NCI-H446 (cell line): ENCODE results near the gene PJVK.
"Not testable (repeated sequence)": the region's sequence is repeated elsewhere in the genome, so short reads cannot be mapped to it uniquely, and the experiment has no call there.

Experiments used
- DNase-seq, 2 experiments: peaks; one replicate each; lab custom pipeline; 2025; lab: John Stamatoyannopoulos, UW

PJVK gene

GRCh38 chr2:178436662-178437061 lies 14.5 kb upstream of the PJVK start:
- no peak for DNase-seq

- DNase-seq, result no peak
Measured at GRCh38 chr2:178441426-178441825, 9.8 kb upstream of the PJVK start.

- DNase-seq, result no peak
Measured at GRCh38 chr2:178448968-178449661, 2.1 kb upstream of the PJVK start.

GRCh38 chr2:178449700-178450523 lies 1.3 kb upstream of the PJVK start:
- DNase-seq, result no peak

GRCh38 chr2:178450524-178450773 lies 729 bp upstream of the PJVK start:
- DNase-seq, result no peak

- DNase-seq, result no peak
Measured at GRCh38 chr2:178452334-178452733, 1.2 kb downstream of the PJVK start.

- no peak for DNase-seq
Measured at GRCh38 chr2:178452870-178453269, 1.7 kb downstream of the PJVK start.

- no peak for DNase-seq
Measured at GRCh38 chr2:178455947-178456346, 4.8 kb downstream of the PJVK start.

- DNase-seq, result no peak
Measured at GRCh38 chr2:178457390-178457886, 6.3 kb downstream of the PJVK start.

GRCh38 chr2:178469219-178469849 lies 18.2 kb downstream of the PJVK start:
- no peak for DNase-seq

GRCh38 chr2:178471313-178471712 lies 20.1 kb downstream of the PJVK start:
- DNase-seq, result not testable (repeated sequence)

GRCh38 chr2:178473373-178473772 lies 22.2 kb downstream of the PJVK start:
- no peak for DNase-seq

- peak in 1 of 2 experiments; percentile 52 for DNase-seq
Measured at GRCh38 chr2:178473931-178474330, 22.8 kb downstream of the PJVK start.

- no peak for DNase-seq
Measured at GRCh38 chr2:178474560-178474959, 23.4 kb downstream of the PJVK start.

- no peak for DNase-seq
Measured at GRCh38 chr2:178476477-178476876, 25.3 kb downstream of the PJVK start.

- peak in 1 of 2 experiments; percentile 39 for DNase-seq
Measured at GRCh38 chr2:178477443-178478129, 26.4 kb downstream of the PJVK start.

- no peak for DNase-seq
Measured at GRCh38 chr2:178478130-178478438, 26.9 kb downstream of the PJVK start.

- peak; percentile 70 to 84 for DNase-seq
Measured at GRCh38 chr2:178478439-178479274, 27.5 kb downstream of the PJVK start, which contains the start of gene FKBP7. Gene FKBP7, minus strand, starts transcription at chr2:178478600. Its CDS starts 101 bp downstream, at chr2:178478499.

- DNase-seq, result no peak
Measured at GRCh38 chr2:178479275-178479616, 28.1 kb downstream of the PJVK start.

- DNase-seq, result no peak
Measured at GRCh38 chr2:178479758-178480226, 28.6 kb downstream of the PJVK start.
